ENCODE measurements around the gene GPR137.

The GPR137 gene

DNA sequence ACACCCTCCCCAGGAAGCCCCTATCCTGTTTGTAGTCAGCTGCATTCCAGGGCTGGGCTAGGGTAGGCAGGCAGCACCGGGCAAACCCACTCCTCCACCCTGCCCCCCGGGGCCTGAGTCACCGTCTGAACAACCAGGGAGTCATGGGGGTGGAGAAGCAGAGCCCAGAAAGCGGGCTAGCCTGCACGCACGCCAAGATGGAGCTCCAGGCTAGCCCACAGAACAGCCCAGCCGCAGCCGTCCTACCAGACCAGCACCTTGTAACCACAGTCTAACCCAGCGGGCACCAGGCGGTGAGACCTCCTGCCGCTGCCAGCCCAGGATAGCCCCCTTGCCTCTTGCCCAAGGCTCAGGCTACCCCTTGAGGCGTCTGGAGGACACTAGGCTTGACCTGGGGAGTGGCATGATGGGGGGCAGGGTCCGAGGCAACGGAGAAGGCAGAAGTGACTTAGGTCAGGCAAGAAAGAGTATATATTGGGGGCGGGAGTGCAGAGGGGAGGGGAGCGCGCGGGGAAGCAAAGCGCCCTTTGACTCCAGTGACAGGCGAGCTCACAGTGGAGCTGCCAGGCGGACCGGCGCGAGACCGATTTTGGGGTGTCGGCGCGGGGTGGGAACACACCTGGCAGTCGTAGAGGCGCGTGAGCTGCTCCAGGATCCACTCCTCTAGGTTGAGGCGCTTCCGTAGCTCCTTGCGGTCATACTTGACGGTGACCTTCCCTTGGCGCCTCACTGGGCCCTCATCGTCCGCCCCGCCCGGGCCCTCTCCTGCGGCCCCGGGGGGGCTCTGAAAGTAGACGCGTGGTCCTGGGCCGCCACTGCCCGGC is 39.6 kb upstream of the GPR137 start (continued):
- TF ChIP-seq, protein P1, sequence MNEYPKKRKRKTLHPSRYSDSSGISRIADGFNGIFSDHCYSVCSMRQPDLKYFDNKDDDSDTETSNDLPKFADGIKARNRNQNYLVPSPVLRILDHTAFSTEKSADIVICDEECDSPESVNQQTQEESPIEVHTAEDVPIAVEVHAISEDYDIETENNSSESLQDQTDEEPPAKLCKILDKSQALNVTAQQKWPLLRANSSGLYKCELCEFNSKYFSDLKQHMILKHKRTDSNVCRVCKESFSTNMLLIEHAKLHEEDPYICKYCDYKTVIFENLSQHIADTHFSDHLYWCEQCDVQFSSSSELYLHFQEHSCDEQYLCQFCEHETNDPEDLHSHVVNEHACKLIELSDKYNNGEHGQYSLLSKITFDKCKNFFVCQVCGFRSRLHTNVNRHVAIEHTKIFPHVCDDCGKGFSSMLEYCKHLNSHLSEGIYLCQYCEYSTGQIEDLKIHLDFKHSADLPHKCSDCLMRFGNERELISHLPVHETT (tag by site-specific recombination; IDR thresholded peaks at IDR 0.05) = no peak
- TF ChIP-seq ZNF174 (tag by site-specific recombination; IDR thresholded peaks at IDR 0.05) (no peak), ZNF19 (tag by site-specific recombination; IDR thresholded peaks at IDR 0.05; ENCODE audit: low read depth) (no peak), ZNF335 (tag by site-specific recombination; conservative IDR thresholded peaks at IDR 0.05) (peak; percentile 59), KLF1 (tag by site-specific recombination; IDR thresholded peaks at IDR 0.05) (peak; percentile 99), ZSCAN30 (tag by site-specific recombination; IDR thresholded peaks at IDR 0.05) (0 out of 2 replicates have a peak, but pooled peaks have one; percentile 36), SP2 (tag by site-specific recombination; IDR thresholded peaks at IDR 0.05) (no peak; the same call in 1 of the 2 replicates), GLI2 (tag by site-specific recombination; IDR thresholded peaks at IDR 0.05; ENCODE audit: borderline replicate concordance, low read depth) (no peak), ZNF629 (tag by site-specific recombination; IDR thresholded peaks at IDR 0.05) (0 out of 2 replicates have a peak, but pooled peaks have one; percentile 36), BCL11B (tag by site-specific recombination; IDR thresholded peaks at IDR 0.05; ENCODE audit: low read depth) (no peak), ZNF132 (tag by site-specific recombination; IDR thresholded peaks at IDR 0.05; ENCODE audit: borderline replicate concordance) (no peak), ZBTB17 (tag by site-specific recombination; IDR thresholded peaks at IDR 0.05) (peak; percentile 54), ZNF585B (tag by site-specific recombination; IDR thresholded peaks at IDR 0.05) (no peak), SP3 (tag by site-specific recombination; IDR thresholded peaks at IDR 0.05) (peak; percentile 33; the same call in 1 of the 2 replicates), ZNF791 (tag by site-specific recombination; IDR thresholded peaks at IDR 0.05) (no peak), ZBTB20 (tag by site-specific recombination; IDR thresholded peaks at IDR 0.05) (no peak; the same call in 1 of the 2 replicates), ZNF473 (tag by site-specific recombination; IDR thresholded peaks at IDR 0.05) (no peak), ZNF211 (tag by site-specific recombination; IDR thresholded peaks at IDR 0.05; ENCODE audit: low read depth) (no peak), ZNF658 (tag by site-specific recombination; IDR thresholded peaks at IDR 0.05) (no peak)
- TF ChIP-seq, protein P2, sequence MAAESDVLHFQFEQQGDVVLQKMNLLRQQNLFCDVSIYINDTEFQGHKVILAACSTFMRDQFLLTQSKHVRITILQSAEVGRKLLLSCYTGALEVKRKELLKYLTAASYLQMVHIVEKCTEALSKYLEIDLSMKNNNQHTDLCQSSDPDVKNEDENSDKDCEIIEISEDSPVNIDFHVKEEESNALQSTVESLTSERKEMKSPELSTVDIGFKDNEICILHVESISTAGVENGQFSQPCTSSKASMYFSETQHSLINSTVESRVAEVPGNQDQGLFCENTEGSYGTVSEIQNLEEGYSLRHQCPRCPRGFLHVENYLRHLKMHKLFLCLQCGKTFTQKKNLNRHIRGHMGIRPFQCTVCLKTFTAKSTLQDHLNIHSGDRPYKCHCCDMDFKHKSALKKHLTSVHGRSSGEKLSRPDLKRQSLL (tag by site-specific recombination; IDR thresholded peaks at IDR 0.05) = no peak
- TF ChIP-seq, protein P3, sequence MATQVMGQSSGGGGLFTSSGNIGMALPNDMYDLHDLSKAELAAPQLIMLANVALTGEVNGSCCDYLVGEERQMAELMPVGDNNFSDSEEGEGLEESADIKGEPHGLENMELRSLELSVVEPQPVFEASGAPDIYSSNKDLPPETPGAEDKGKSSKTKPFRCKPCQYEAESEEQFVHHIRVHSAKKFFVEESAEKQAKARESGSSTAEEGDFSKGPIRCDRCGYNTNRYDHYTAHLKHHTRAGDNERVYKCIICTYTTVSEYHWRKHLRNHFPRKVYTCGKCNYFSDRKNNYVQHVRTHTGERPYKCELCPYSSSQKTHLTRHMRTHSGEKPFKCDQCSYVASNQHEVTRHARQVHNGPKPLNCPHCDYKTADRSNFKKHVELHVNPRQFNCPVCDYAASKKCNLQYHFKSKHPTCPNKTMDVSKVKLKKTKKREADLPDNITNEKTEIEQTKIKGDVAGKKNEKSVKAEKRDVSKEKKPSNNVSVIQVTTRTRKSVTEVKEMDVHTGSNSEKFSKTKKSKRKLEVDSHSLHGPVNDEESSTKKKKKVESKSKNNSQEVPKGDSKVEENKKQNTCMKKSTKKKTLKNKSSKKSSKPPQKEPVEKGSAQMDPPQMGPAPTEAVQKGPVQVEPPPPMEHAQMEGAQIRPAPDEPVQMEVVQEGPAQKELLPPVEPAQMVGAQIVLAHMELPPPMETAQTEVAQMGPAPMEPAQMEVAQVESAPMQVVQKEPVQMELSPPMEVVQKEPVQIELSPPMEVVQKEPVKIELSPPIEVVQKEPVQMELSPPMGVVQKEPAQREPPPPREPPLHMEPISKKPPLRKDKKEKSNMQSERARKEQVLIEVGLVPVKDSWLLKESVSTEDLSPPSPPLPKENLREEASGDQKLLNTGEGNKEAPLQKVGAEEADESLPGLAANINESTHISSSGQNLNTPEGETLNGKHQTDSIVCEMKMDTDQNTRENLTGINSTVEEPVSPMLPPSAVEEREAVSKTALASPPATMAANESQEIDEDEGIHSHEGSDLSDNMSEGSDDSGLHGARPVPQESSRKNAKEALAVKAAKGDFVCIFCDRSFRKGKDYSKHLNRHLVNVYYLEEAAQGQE (tag by site-specific recombination; IDR thresholded peaks at IDR 0.05) = no peak
- TF ChIP-seq, protein P4, sequence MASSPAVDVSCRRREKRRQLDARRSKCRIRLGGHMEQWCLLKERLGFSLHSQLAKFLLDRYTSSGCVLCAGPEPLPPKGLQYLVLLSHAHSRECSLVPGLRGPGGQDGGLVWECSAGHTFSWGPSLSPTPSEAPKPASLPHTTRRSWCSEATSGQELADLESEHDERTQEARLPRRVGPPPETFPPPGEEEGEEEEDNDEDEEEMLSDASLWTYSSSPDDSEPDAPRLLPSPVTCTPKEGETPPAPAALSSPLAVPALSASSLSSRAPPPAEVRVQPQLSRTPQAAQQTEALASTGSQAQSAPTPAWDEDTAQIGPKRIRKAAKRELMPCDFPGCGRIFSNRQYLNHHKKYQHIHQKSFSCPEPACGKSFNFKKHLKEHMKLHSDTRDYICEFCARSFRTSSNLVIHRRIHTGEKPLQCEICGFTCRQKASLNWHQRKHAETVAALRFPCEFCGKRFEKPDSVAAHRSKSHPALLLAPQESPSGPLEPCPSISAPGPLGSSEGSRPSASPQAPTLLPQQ (tag by site-specific recombination; IDR thresholded peaks at IDR 0.05) = no peak
- TF ChIP-seq, protein P5, sequence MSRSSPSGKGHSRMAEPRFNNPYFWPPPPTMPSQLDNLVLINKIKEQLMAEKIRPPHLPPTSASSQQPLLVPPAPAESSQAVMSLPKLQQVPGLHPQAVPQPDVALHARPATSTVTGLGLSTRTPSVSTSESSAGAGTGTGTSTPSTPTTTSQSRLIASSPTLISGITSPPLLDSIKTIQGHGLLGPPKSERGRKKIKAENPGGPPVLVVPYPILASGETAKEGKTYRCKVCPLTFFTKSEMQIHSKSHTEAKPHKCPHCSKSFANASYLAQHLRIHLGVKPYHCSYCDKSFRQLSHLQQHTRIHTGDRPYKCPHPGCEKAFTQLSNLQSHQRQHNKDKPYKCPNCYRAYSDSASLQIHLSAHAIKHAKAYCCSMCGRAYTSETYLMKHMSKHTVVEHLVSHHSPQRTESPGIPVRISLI (tag by site-specific recombination; IDR thresholded peaks at IDR 0.05) = no peak
- TF ChIP-seq, protein P6, sequence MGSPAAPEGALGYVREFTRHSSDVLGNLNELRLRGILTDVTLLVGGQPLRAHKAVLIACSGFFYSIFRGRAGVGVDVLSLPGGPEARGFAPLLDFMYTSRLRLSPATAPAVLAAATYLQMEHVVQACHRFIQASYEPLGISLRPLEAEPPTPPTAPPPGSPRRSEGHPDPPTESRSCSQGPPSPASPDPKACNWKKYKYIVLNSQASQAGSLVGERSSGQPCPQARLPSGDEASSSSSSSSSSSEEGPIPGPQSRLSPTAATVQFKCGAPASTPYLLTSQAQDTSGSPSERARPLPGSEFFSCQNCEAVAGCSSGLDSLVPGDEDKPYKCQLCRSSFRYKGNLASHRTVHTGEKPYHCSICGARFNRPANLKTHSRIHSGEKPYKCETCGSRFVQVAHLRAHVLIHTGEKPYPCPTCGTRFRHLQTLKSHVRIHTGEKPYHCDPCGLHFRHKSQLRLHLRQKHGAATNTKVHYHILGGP (tag by site-specific recombination; IDR thresholded peaks at IDR 0.05) = no peak
- TF ChIP-seq, protein P7, sequence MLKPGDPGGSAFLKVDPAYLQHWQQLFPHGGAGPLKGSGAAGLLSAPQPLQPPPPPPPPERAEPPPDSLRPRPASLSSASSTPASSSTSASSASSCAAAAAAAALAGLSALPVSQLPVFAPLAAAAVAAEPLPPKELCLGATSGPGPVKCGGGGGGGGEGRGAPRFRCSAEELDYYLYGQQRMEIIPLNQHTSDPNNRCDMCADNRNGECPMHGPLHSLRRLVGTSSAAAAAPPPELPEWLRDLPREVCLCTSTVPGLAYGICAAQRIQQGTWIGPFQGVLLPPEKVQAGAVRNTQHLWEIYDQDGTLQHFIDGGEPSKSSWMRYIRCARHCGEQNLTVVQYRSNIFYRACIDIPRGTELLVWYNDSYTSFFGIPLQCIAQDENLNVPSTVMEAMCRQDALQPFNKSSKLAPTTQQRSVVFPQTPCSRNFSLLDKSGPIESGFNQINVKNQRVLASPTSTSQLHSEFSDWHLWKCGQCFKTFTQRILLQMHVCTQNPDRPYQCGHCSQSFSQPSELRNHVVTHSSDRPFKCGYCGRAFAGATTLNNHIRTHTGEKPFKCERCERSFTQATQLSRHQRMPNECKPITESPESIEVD (tag by site-specific recombination; IDR thresholded peaks at IDR 0.05) = no peak
- TF ChIP-seq, protein P8, sequence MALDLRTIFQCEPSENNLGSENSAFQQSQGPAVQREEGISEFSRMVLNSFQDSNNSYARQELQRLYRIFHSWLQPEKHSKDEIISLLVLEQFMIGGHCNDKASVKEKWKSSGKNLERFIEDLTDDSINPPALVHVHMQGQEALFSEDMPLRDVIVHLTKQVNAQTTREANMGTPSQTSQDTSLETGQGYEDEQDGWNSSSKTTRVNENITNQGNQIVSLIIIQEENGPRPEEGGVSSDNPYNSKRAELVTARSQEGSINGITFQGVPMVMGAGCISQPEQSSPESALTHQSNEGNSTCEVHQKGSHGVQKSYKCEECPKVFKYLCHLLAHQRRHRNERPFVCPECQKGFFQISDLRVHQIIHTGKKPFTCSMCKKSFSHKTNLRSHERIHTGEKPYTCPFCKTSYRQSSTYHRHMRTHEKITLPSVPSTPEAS (tag by site-specific recombination; IDR thresholded peaks at IDR 0.05) = no peak
